Measurements from ENCODE around the gene ZNF467. TPM values are rescaled to one million over a fixed set of nuclear protein-coding genes. Genes with fewer than 3 reads are reported as not detected.

Gene ZNF467
- total RNA-seq, 1 donor from 2014 or later, result 10.1 TPM

- DNase-seq (ENCODE audit: low spot score), result no peak
- intact Hi-C loops (cut with DNase I), result no loop called here
- no peak for ATAC-seq
Measured at GRCh38 chr7:149722356-149722957, 50.9 kb downstream of the ZNF467 start.

- no peak for ATAC-seq
- DNase-seq (ENCODE audit: low spot score), result no peak
- intact Hi-C loops (cut with DNase I), result no loop called here
Measured at GRCh38 chr7:149721084-149721601, 52.2 kb downstream of the ZNF467 start.

DNA sequence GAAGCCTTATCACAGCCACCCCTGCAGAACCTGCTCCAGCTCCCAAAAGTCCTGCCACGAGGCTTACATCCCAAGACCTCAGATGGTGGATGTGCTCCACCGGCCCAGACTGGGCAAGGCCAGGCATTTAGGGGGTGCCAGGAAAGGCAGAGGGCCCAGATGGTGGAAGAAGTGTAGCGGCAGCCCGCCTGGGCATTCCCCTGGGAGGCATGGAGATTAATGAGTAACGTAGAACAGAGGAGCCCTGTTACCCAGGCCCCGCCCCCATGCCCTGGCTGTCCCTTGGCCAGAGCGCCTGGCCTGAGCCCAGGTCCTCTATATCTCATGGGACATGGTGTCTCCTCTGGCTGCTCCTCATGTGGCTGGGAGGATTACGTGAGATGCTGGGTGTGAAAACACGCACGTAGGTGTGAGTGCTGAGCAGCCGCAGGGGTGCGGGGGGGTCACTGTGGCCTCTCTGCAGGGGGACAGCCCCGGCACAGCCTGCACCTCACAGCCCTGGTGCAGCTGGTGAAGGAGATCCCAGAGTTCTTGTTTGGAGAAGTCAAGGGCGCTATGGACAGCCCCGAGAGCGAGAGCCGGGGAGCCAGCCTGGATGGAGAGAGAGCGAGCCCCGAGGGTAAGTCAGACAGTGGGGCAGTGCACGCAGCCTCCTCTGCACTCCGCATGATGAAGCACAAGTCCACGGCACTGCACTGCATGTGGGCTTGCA, 52.9 kb downstream of the ZNF467 start:
- DNase-seq (ENCODE audit: low spot score) (peak; percentile 86), ATAC-seq (peak; percentile 92)
- intact Hi-C loops (cut with DNase I), result no loop called here

DNA sequence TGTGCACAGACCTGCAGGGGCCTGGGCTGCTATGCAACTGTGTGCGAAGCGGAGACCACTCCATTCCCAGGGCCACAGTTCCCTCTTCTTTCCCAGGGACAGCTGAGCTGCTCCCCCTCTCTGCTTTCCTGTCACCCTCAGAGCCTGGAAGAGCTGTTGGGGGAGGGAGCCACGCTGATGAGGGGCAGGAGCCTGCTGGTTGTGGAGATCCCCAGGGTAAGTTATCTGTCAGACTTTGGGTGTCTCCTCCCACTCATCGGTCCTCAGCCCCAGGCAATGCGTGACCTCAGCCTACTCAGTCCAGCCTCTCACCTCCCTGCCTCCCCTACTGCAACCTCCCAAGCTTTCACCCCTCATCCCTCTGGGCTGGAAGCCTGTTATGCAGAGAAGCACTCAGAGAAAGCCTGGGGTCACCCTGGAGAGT, 53.5 kb downstream of the ZNF467 start:
- intact Hi-C loops (cut with DNase I), result no loop called here
- no peak for DNase-seq (ENCODE audit: low spot score)
- ATAC-seq, result peak; percentile 7

DNA sequence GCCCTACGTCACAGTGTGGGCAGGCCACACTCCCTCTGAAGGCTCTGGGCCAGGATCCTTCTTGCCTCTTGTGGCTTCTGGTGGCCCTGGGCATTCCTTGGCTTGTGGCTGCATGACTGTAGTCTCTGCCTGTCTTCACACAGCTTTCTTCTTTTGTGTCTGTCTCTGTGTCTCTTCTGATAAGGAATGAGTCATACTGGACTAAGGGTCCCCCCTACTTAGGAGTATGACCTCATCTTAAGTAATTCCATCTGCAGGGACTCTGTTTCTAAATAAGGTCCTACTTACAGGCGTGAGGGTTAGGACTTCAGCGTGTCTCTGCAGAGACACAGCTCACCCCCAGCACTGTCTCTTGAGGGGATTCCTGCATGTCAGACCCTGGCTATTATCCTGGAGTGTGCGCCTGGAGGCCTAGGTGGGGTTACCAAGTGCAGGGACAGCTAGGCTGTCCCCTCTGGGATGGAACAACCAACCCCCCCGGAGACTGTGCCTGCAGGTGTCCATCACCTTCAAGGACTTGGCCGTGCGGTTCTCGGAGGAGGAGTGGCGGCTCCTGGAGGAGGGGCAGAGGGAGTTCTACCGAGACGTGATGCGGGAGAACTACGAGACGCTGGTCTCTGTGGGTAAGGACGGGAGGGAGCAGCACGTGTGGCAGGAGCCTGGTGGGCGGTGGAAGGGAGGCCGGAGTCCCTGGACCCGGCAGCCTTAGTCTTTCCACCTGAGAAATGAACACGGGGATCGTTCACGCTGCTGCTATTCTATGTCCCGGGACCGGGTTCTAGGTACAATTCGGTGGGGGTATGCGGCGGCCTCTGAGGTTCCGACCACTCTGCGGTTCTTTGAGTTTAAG, 54.1 kb downstream of the ZNF467 start:
- DNase-seq (ENCODE audit: low spot score), result no peak
- no peak for ATAC-seq
- intact Hi-C loops (cut with DNase I), result no loop called here

- DNase-seq (ENCODE audit: low spot score), result no peak
- no peak for ATAC-seq
- intact Hi-C loops (cut with DNase I), result no loop called here
Measured at GRCh38 chr7:149718730-149719049, 54.7 kb downstream of the ZNF467 start.

DNA sequence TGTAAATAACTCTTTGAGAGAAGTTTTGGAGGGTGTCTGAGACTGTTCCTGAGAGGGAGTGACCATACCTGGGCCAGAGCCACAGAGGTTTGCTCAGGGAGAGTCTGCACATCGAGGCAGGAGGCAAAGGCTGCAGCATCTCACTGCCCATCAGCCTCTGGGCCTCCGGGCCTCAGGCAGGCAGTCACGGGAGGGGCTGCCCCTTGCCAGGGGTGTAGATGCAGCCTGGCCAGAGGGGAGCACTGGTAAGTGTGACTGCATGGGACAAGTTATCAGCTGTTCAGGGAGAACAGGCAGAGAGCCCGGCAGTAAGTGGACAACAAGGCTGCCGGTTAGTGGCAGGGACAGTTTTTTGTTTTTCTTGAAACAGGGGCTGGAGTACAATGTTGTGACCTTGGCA, 55.9 kb downstream of the ZNF467 start:
- ATAC-seq, result no peak
- no peak for DNase-seq (ENCODE audit: low spot score)
- intact Hi-C loops (cut with DNase I), result no loop called here

DNA sequence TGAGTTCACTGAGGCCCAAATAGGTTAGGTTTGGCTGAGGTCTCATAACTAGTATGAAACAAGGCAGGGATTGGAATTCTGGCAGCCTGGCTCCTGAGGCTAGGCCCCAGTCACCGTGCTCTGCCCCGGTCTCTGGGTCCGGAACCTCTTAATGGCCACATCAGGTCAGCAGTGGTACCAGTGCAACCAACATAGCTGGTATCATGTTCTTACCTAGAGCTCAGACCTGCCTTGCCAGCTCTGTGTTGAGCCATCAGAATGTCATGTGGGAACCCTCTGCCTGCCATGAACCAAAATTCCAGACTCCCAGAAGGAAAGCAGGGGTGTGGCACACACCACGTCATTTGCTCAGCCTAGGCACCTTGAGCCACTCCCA, 56.5 kb downstream of the ZNF467 start:
- DNase-seq (ENCODE audit: low spot score) (no peak), ATAC-seq (no peak)
- intact Hi-C loops (cut with DNase I), result no loop called here

DNA sequence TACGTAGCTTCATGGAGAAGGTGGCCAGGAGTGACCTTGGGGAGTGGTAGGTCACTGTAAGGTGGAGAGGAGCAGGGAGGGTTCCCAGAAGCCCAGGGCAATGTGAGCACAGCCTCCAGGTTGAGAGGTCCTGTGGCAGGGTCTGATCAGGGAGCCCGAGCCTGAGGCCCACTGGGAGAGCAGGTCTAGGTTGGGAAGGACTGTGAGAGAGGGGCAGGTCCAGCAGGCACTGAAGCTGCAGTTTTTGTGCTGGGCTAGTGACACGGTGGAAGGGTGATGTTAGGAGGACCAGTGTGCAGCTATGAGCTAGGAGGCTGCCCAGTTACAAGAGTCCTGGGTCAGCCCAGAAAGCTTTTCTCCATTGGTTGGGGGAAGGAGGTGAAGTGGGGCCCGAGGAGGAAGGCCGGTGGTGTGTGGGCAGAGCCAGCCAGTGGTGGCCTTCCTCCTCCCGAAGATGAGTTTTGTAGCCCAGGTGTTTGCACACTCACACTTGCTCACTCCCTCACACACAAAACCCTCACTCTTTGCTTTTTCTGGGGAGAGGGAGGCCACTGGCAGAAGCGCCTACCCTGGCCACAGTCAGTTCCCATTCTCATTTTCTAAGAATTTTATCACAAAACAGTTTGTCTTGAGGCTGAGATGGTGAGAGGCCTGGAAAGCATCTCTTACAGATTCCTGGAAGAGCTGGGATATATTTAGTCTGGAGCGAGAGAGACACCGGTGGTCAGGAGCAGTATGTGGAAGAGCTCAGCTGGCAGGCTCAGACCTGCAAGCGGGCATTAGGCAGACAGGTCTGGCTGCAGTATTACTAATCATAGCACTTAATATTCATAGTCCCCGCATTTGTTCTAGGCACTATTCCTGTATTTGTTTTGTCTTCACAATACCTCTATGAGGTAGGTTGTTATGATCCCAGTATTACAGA, 57.1 kb downstream of the ZNF467 start:
- no peak for DNase-seq (ENCODE audit: low spot score)
- no peak for ATAC-seq
- intact Hi-C loops (cut with DNase I), result no loop called here

DNA sequence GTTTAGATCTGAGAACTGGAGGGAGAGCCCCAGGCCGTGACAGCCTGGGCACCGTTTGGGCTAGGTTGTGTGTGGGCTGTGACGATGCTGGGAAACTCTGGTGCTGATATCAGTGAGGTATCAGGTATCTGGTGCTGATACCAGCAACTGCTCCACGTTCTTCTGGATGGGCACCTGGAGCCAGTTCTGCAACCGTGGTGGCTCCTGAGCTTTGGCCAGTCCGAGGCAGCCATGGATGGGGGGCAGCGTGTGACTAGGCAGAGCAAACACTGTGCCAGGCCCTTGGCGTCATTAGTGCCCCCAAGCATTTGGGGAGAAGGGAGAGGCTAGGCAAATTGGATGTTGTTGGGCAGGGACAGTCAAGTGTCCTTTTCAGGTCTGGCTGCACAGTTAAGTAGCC, 57.9 kb downstream of the ZNF467 start:
- intact Hi-C loops (cut with DNase I), result no loop called here
- ATAC-seq (no peak), DNase-seq (ENCODE audit: low spot score) (no peak)

GRCh38 chr7:149714910-149715471, 58.4 kb downstream of the ZNF467 start:
- DNase-seq (ENCODE audit: low spot score) (no peak), ATAC-seq (peak; percentile 27)
- intact Hi-C loops (cut with DNase I), result no loop called here

Other genes with a start within 250 kb of the ZNF467 start
- gene ZNF862, start 64.8 kb upstream of the ZNF467 start, total RNA-seq, result 34.1 TPM
- gene ATP6V0E2, start 100.4 kb upstream of the ZNF467 start, total RNA-seq, result 34.8 TPM